Lower leg skin (tissue), 4 donors: ENCODE measurements around the gene URM1. TPM values are rescaled to one million over a fixed set of nuclear protein-coding genes. Genes with fewer than 3 reads are reported as not detected.

Experiments
- DNase-seq, 2 donors: peaks; one replicate each; pipeline ENCODE4 v3.0.0-alpha.2; 2019; ENCODE audit warnings: low spot score in 2 of 2
- H3K4me3 ChIP-seq: fragments of 200-600 bp; sonication (generic); 2 replicates; pipeline ENCODE4 v1.5.1; 2017; ENCODE audit warnings: mild to moderate bottlenecking, low read depth; ENCODE audit not compliant: poor library complexity, severe bottlenecking
- POLR2A ChIP-seq, 2 donors: fragments of 450-650 bp; IDR thresholded peaks; one replicate each; pipeline ENCODE4 v1.6.1; 2016 to 2017; ENCODE audit warnings: antibody characterized with exemption in 2 of 2, mild to moderate bottlenecking in 1 of 2, moderate library complexity in 1 of 2
- WGBS, 2 donors: methylation state at CpG; one replicate each; pipeline ENCODE4 v1.1.5; 2018; 5-methylcytosine and 5-hydroxymethylcytosine counted together
- intact Hi-C: fragments of 100-400 bp; cut with DNase I; formaldehyde crosslinking; loops from one replicate; pipeline ENCODE4 v1.15.0; 2023; ENCODE audit warnings: low total_unique reads
- total RNA-seq, 4 donors: library from RNA; depleted of rRNA; stranded (reverse); fragments of >200 nt; gene quantifications; one replicate each; pipeline ENCODE4 v1.1.0, GENCODE V29; 2016
- TF ChIP-seq, protein P1 (sequence below), 3 donors: fragments of 450-650 bp; IDR thresholded peaks; one replicate each; pipeline ENCODE4 v1.5.1; 2016; ENCODE audit warnings: antibody characterized with exemption in 3 of 3, mild to moderate bottlenecking in 3 of 3, moderate library complexity in 2 of 3

URM1 gene
- total RNA-seq, 4 donors from 2014 or later, result 24.3 to 37.7 (median 31.1) TPM

DNA sequence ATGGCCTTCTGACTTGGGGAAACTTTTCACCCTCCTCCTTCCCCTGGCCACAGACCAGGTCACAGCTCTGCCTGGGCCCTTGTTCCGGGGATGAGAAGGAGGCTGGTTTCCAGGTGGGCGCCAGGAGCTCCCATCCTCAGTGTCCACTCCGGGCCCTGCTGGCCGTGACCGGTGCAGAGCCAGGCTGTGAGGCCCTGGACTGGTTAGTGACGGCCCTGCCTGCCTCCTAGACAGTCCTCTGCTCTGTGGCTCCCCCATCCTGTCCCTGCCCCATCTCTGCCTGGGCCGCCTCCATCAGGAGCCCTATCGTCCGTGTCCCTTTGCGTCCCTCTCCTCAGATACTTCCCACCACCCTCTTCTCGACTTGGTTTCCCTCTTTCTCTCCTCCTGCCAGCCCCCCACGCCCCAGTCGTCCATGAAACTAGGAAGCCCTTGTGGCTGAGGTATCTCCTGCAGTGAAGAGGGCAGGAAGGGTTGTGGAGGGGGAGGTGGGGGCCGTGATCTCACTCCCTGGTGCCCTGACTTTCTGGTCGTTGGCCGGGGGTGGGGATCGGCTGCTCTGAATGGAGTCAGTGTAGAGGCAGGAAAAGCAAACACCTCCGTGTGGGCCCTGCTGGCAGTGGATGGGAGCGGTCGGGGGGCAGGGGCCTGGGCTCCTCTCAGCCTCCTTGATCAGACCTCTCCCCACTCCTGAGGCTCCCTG, 34.1 kb downstream of the URM1 start:
- H3K4me3 ChIP-seq, result no peak overlapping the region
- 70 to 73% methylated on average over 19 to 20 of the region's 20 CpGs for WGBS, 2 donors
- DNase-seq, result no peak
- intact Hi-C loops, result no loop called here
- TF ChIP-seq, protein P1, sequence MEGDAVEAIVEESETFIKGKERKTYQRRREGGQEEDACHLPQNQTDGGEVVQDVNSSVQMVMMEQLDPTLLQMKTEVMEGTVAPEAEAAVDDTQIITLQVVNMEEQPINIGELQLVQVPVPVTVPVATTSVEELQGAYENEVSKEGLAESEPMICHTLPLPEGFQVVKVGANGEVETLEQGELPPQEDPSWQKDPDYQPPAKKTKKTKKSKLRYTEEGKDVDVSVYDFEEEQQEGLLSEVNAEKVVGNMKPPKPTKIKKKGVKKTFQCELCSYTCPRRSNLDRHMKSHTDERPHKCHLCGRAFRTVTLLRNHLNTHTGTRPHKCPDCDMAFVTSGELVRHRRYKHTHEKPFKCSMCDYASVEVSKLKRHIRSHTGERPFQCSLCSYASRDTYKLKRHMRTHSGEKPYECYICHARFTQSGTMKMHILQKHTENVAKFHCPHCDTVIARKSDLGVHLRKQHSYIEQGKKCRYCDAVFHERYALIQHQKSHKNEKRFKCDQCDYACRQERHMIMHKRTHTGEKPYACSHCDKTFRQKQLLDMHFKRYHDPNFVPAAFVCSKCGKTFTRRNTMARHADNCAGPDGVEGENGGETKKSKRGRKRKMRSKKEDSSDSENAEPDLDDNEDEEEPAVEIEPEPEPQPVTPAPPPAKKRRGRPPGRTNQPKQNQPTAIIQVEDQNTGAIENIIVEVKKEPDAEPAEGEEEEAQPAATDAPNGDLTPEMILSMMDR (IDR thresholded peaks at IDR 0.05), result no peak
- TF ChIP-seq POLR2A (IDR thresholded peaks at IDR 0.05), result no peak

DNA sequence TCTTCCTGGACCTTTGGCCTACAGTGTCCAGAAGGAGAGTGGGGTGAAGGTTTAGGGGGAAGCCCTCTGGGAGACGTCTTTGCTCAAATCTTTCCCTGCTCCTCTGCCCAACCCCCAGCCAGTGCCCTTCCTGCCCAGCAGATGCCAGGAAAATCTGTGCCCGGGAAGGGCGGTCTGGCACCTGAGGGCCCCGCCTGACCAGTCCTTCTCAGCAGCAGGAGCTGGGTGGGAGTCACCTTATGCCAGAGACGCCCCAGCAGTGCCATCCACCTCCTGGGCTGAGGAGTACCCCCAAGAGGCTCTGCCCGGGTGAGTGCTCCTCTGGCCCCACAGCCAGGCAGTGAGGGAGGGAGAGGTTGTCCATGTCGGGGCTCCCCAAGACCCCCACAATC, 34.6 kb downstream of the URM1 start:
- TF ChIP-seq POLR2A (IDR thresholded peaks at IDR 0.05), result no peak
- TF ChIP-seq, protein P1 (IDR thresholded peaks at IDR 0.05), result no peak
- intact Hi-C loops, result no loop called here
- 68 to 80% methylated on average over 7 of the region's 7 CpGs for WGBS, 2 donors
- no peak for DNase-seq
- H3K4me3 ChIP-seq, result no peak overlapping the region

DNA sequence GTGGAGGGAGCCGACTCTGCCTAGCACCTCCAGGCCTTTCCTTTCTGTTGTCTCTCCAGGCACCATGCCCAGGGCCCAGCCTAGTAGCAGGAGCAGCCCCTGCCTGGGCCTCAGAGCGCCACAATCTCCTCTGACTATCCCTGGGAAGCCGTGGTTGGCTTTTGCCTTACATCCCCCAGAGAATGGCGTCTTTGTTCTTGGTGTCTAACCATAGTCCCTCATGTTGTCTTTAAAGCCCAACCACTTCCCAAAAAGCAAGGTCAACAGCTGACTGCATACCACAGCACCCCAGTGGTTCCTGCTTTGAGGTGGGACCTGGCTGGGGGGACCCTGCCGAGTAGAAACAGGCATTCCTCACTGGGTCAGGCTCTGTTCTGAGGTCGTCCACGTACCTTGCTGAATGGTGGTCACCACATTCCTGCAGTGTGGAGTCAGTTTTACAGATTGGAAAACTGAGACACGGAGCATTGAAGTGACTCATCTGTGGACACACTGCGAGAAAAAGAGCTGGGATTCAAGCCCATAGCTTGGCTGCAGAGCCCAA, 35.7 kb downstream of the URM1 start:
- TF ChIP-seq, protein P1 (IDR thresholded peaks at IDR 0.05), result no peak
- TF ChIP-seq POLR2A (IDR thresholded peaks at IDR 0.05), result no peak
- 71 to 80% methylated on average over 9 of the region's 9 CpGs for WGBS, 2 donors
- no peak for DNase-seq
- no peak overlapping the region for H3K4me3 ChIP-seq
- intact Hi-C loops, result no loop called here

DNA sequence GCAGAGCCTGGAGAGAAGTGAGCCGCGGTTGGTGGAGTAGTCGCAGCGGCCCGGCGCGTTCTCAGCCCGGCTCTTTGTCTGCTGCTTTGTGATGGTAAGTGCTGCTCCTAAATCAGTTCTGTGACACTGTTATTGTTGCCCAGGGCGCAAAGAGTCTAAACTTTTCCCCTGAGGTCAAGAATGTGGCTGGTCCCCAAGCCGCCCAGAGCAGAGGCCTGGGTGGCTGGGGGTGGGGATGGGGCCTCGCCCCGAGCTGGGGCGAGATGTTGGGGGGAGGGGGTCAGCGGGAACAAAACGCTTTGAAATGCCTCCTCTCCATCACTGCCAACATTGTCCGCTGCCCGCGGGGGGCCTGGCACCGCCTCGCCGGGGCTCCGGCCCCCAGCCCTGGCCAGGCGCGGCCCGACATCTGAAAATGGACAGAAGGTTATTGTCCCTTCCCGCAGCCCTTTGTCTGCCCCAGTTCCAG, 37.8 kb downstream of the URM1 start:
- intact Hi-C loops, result no loop called here
- 42 to 57% methylated on average over 14 to 26 of the region's 26 CpGs for WGBS, 2 donors
- TF ChIP-seq, protein P1 (IDR thresholded peaks at IDR 0.05), result no peak
- no peak for TF ChIP-seq POLR2A (IDR thresholded peaks at IDR 0.05)
- no peak overlapping the region for H3K4me3 ChIP-seq
- DNase-seq, result no peak

DNA sequence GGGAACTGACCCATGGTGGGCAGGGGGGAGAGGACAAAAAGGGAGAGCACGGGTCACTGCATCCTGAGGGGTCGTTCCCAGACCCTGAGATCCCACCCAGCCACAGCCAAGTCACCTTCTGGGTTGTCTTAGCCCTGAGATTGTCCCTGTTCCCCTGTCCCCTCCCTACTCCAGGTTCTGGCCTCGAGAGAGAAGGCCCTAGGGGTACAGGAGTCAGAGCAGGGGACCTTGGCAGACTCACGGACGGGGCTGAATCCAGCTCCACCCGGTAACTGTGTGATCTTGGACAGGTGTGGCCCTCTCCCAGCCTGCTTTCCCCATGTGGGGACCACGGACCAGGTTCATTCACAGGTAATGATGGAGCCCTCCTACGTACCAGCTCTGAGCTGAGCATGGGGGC, 38.3 kb downstream of the URM1 start:
- H3K4me3 ChIP-seq, result no peak overlapping the region
- intact Hi-C loops, result no loop called here
- WGBS, 2 donors, result 53 to 56% methylated on average over 7 to 8 of the region's 8 CpGs
- no peak for TF ChIP-seq POLR2A (IDR thresholded peaks at IDR 0.05)
- TF ChIP-seq, protein P1 (IDR thresholded peaks at IDR 0.05), result no peak
- DNase-seq, result no peak
